ENCODE results near the gene ARMS2.

GRCh38 chr10:122476333-122476695, 21.9 kb downstream of the ARMS2 start:
- TF ChIP-seq TEAD4 (CRISPR knock-in tag; IDR thresholded peaks at IDR 0.05) (no peak), USF2 (CRISPR knock-in tag; IDR thresholded peaks at IDR 0.05) (no peak), ZBTB43 (CRISPR knock-in tag; IDR thresholded peaks at IDR 0.05) (no peak), SP1 (CRISPR knock-in tag; conservative IDR thresholded peaks at IDR 0.05) (no peak), TP53 (CRISPR knock-in tag; IDR thresholded peaks at IDR 0.05) (no peak), ESRRA (CRISPR knock-in tag; IDR thresholded peaks at IDR 0.05; ENCODE audit: borderline replicate concordance) (no peak), E2F4 (CRISPR knock-in tag; IDR thresholded peaks at IDR 0.05; ENCODE audit: borderline replicate concordance, low read depth) (no peak)
- TF ChIP-seq, protein P1, sequence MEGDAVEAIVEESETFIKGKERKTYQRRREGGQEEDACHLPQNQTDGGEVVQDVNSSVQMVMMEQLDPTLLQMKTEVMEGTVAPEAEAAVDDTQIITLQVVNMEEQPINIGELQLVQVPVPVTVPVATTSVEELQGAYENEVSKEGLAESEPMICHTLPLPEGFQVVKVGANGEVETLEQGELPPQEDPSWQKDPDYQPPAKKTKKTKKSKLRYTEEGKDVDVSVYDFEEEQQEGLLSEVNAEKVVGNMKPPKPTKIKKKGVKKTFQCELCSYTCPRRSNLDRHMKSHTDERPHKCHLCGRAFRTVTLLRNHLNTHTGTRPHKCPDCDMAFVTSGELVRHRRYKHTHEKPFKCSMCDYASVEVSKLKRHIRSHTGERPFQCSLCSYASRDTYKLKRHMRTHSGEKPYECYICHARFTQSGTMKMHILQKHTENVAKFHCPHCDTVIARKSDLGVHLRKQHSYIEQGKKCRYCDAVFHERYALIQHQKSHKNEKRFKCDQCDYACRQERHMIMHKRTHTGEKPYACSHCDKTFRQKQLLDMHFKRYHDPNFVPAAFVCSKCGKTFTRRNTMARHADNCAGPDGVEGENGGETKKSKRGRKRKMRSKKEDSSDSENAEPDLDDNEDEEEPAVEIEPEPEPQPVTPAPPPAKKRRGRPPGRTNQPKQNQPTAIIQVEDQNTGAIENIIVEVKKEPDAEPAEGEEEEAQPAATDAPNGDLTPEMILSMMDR (IDR thresholded peaks at IDR 0.05) = no peak
- TF ChIP-seq, protein P2, sequence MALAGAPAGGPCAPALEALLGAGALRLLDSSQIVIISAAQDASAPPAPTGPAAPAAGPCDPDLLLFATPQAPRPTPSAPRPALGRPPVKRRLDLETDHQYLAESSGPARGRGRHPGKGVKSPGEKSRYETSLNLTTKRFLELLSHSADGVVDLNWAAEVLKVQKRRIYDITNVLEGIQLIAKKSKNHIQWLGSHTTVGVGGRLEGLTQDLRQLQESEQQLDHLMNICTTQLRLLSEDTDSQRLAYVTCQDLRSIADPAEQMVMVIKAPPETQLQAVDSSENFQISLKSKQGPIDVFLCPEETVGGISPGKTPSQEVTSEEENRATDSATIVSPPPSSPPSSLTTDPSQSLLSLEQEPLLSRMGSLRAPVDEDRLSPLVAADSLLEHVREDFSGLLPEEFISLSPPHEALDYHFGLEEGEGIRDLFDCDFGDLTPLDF (CRISPR knock-in tag; IDR thresholded peaks at IDR 0.05) = no peak
